HCT116 (cell line): ENCODE data around the gene AGFG2.

Source experiments
- TF ChIP-seq, protein P1 (sequence below), 3 experiments: fragments of 200-600 bp in 1 of 3; sonication (generic) in 1 of 3; IDR thresholded peaks in 2 of 3; conservative IDR thresholded peaks in 1 of 3; 2 replicates each; pipeline ENCODE4 v1.5.1; 2012 to 2017; ENCODE audit warnings: low read depth in 2 of 3, low read length in 2 of 3, antibody characterized with exemption in 1 of 3, borderline replicate concordance in 1 of 3, control low read depth in 1 of 3, mild to moderate bottlenecking in 1 of 3, mixed read lengths in 1 of 3, mixed run types in 1 of 3, moderate library complexity in 1 of 3; ENCODE audit not compliant: insufficient read depth in 1 of 3
- TF ChIP-seq, protein P2 (sequence below): IDR thresholded peaks from 2 replicates; pipeline ENCODE4 v1.6.1; 2012

DNA sequence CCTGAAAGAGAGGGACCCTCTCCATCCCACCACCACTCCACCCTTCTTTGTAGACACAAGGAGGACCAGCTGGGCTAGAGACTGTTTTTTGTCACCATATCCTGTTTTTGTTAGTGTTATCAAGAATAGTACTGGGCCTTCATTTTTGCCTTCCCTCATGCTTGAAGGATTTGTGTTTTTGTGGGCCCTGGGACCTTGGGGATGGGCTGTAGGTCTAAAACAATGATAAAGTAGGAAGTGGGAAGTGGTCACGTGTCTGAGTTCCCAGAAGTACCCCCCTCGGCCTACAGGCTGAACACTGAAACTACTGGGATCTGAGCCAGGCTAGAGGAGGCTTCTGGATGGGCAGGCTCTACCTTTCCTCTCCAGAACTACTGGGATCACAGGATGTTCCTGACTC lies 8.9 kb downstream of the AGFG2 start:
- TF ChIP-seq, protein P1, sequence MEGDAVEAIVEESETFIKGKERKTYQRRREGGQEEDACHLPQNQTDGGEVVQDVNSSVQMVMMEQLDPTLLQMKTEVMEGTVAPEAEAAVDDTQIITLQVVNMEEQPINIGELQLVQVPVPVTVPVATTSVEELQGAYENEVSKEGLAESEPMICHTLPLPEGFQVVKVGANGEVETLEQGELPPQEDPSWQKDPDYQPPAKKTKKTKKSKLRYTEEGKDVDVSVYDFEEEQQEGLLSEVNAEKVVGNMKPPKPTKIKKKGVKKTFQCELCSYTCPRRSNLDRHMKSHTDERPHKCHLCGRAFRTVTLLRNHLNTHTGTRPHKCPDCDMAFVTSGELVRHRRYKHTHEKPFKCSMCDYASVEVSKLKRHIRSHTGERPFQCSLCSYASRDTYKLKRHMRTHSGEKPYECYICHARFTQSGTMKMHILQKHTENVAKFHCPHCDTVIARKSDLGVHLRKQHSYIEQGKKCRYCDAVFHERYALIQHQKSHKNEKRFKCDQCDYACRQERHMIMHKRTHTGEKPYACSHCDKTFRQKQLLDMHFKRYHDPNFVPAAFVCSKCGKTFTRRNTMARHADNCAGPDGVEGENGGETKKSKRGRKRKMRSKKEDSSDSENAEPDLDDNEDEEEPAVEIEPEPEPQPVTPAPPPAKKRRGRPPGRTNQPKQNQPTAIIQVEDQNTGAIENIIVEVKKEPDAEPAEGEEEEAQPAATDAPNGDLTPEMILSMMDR (IDR thresholded peaks at IDR 0.05 in 2 of 3, conservative IDR thresholded peaks at IDR 0.05 in 1 of 3; ENCODE audit: borderline replicate concordance in 1 of 3, insufficient read depth in 1 of 3, low read depth in 2 of 3, low read length in 2 of 3), result no peak
- TF ChIP-seq, protein P2, sequence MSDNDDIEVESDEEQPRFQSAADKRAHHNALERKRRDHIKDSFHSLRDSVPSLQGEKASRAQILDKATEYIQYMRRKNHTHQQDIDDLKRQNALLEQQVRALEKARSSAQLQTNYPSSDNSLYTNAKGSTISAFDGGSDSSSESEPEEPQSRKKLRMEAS, result no peak
